Glutamatergic neuron (in vitro differentiated cells): ENCODE measurements around the gene LRRN2. TPM values are rescaled to one million over a fixed set of nuclear protein-coding genes. Genes with fewer than 3 reads are reported as not detected.

Experiments used
- DNase-seq: peaks from one replicate; pipeline ENCODE4 v3.0.0; 2022
- H3K27ac Mint-ChIP-seq: one replicate; pipeline ENCODE4 v1.8.0; 2020; ENCODE audit warnings: mild to moderate bottlenecking, mixed read lengths, inconsistent platforms; ENCODE audit not compliant: unreplicated experiment
- H3K27me3 Mint-ChIP-seq: one replicate; pipeline ENCODE4 v1.8.0; 2020; ENCODE audit warnings: mild to moderate bottlenecking, moderate library complexity, mixed read lengths, inconsistent platforms; ENCODE audit not compliant: unreplicated experiment
- H3K36me3 Mint-ChIP-seq: one replicate; pipeline ENCODE4 v1.8.0; 2020; ENCODE audit warnings: mild to moderate bottlenecking, mixed read lengths, inconsistent platforms; ENCODE audit not compliant: unreplicated experiment
- H3K4me1 Mint-ChIP-seq: one replicate; pipeline ENCODE4 v1.8.0; 2020; ENCODE audit warnings: mild to moderate bottlenecking, low read depth, mixed read lengths, inconsistent platforms; ENCODE audit not compliant: unreplicated experiment
- H3K4me3 Mint-ChIP-seq: one replicate; pipeline ENCODE4 v1.8.0; 2020; ENCODE audit warnings: mild to moderate bottlenecking, mixed read lengths, inconsistent platforms; ENCODE audit not compliant: unreplicated experiment
- H3K9me3 Mint-ChIP-seq: one replicate; pipeline ENCODE4 v1.8.0; 2020; ENCODE audit warnings: mild to moderate bottlenecking, moderate library complexity, mixed read lengths, inconsistent platforms; ENCODE audit not compliant: unreplicated experiment
- total RNA-seq: library from RNA; stranded (reverse); fragmentation: NEBNext Ultra II Directional; extraction: Animal tissue kit (Norgen Biotek cat#: 25700); gene quantifications from one replicate; pipeline ENCODE4 v1.2.1, GENCODE V29; 2021; ENCODE audit not compliant: unreplicated experiment
- TF ChIP-seq, protein P1 (sequence below): fragments of 200-600 bp; sonication (generic); IDR thresholded peaks from one replicate; pipeline ENCODE4 v1.5.0; 2021; ENCODE audit not compliant: partially characterized antibody, unreplicated experiment

The LRRN2 gene
- total RNA-seq, 1 donor from 2014 or later = 6.9 TPM

DNA sequence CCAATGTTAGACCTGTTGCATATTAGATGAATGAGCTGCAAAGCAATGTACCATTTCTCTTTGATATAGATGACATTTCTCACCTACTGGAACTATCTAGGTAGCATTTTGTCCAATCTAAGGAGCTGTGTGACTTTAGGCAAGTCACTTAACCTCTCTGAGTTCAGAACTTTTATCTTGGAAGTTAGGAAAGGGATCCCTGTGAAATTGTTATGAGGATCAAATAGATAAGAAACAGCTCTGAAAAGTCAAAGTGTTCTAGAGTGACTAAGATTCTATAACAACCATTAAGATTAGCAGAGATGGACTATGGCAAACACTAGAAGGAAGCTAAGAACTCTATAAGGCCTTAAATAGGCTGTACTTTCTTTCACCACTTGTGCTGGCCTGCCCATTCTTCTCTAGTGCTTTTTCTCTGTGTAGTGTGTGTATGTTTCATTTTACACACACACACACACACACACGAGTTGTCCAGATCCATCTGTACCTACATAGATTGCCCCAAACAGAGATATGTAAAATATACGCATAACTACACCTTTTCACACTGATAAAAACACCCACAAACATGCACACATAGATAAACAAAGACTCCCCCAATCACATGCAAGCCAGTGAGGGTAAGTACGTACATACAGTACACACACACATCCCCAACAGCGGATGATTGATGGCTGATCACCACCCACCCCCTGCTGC is 19.4 kb upstream of the LRRN2 start:
- TF ChIP-seq, protein P1, sequence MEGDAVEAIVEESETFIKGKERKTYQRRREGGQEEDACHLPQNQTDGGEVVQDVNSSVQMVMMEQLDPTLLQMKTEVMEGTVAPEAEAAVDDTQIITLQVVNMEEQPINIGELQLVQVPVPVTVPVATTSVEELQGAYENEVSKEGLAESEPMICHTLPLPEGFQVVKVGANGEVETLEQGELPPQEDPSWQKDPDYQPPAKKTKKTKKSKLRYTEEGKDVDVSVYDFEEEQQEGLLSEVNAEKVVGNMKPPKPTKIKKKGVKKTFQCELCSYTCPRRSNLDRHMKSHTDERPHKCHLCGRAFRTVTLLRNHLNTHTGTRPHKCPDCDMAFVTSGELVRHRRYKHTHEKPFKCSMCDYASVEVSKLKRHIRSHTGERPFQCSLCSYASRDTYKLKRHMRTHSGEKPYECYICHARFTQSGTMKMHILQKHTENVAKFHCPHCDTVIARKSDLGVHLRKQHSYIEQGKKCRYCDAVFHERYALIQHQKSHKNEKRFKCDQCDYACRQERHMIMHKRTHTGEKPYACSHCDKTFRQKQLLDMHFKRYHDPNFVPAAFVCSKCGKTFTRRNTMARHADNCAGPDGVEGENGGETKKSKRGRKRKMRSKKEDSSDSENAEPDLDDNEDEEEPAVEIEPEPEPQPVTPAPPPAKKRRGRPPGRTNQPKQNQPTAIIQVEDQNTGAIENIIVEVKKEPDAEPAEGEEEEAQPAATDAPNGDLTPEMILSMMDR = no peak
- peaks cover 6% of the 10 kb centered on the region for H3K27me3 Mint-ChIP-seq
- H3K4me1 Mint-ChIP-seq = peaks cover 10% of the 10 kb centered on the region
- DNase-seq = no peak
- H3K36me3 Mint-ChIP-seq = peaks cover 4% of the 10 kb centered on the region
- no peak overlapping the region for H3K27ac Mint-ChIP-seq
- H3K4me3 Mint-ChIP-seq = no peak overlapping the region
- no peaks in the 10 kb centered on the region for H3K9me3 Mint-ChIP-seq

DNA sequence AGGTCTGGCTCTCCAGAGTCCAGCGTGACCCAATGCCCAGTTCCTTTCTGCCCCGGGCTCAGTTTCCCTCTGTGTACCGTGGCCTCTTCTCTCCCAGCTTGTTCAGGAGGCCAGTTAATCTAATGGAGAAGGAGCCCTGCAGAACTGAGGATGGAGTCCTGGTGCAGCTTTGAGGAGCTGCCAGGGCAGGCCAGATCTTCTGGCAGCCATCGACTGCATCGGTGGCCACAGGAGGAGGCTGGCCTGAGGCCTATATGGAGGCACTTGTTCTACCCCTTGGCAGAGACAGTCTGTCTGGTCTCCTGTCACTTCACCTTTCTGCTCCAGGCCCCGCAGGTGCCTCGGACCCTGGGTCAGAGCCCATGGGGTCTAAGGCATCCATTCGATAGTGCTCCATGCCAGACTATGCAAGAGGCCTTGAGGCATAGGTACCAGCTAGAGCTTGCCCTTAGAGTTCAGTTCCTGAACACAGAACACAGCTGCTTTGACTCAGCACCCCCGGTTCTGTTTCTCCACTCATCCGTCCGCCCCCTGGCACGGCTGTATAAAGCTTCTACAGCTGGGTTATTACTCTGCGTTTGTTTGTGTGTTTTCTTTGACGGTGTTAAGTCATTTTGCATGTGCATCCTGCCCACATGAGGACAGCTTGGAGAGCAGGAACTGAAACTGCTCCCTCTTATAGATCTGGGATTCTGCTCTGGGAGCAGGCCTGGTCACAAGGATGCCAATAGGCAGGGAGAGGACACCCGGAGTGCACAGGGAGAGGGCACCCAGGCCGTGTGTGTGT is 18.5 kb upstream of the LRRN2 start:
- DNase-seq = no peak
- peaks cover 3% of the 10 kb centered on the region for H3K4me1 Mint-ChIP-seq
- TF ChIP-seq, protein P1 = no peak
- no peak overlapping the region for H3K27ac Mint-ChIP-seq
- peaks cover 6% of the 10 kb centered on the region for H3K27me3 Mint-ChIP-seq
- H3K4me3 Mint-ChIP-seq = no peak overlapping the region
- H3K9me3 Mint-ChIP-seq = no peaks in the 10 kb centered on the region
- peaks cover 4% of the 10 kb centered on the region for H3K36me3 Mint-ChIP-seq

DNA sequence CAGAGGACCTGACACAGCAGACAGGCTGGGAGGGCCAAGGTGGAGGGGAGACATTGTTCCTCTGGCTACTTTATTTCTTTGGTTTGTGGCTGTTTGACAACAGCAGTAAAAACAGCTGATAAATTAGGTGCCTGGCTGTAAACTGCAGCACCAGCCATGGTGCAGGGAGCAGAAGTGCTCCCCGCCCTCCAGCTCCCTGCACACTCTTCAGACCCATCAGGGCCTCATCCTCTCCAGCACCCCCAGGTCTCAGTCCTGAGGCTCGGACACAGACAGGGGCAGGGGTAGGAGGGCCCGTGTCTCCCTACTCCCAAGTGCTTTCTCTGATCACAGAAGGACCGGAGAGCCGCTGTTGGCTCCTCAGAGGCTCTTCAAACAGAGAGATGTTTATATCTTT is 17.7 kb upstream of the LRRN2 start:
- Mint-ChIP-seq H3K27ac (no peak overlapping the region), H3K27me3 (peaks cover 6% of the 10 kb centered on the region), H3K4me1 (no peaks in the 10 kb centered on the region), H3K4me3 (no peak overlapping the region), H3K36me3 (peaks cover 4% of the 10 kb centered on the region), H3K9me3 (no peaks in the 10 kb centered on the region)
- TF ChIP-seq, protein P1 = no peak
- DNase-seq = no peak

DNA sequence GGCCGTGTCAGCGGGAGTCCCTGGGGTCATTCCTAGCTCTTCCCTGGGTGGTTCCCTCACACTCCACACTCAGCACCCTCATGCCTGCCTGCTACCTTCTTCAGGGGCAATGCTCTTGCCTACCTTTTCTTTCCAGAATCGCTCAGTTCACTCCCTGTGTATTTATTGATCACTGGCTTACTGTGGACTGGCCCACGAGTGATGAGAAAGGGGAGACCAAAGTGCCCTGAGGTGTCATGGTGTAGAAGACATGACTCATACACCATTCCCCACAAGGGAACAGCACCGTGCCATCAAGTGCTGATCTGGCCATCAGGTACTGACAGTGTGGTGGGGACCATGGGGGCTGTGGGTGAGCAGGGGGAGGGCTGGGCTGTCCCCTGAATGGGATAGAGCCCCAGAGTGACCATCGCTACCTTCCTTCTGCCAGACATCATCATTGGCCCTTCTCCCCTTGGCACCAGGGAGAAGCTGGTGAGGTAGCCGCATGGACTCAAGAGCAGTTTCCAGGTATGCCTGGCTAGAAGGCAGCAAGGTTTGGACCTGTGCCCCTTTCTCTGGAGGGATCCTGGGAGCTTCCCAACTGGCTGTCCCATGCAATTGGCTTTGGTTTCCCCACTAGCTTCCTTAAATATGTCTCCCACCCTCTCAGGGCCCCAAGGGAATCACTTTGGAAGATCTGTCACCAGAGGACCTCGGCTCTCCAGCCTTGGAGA is 17.2 kb upstream of the LRRN2 start:
- DNase-seq = no peak
- H3K27ac Mint-ChIP-seq = no peak overlapping the region
- peaks cover 6% of the 10 kb centered on the region for H3K27me3 Mint-ChIP-seq
- H3K4me1 Mint-ChIP-seq = no peaks in the 10 kb centered on the region
- H3K4me3 Mint-ChIP-seq = no peak overlapping the region
- H3K36me3 Mint-ChIP-seq = peaks cover 4% of the 10 kb centered on the region
- TF ChIP-seq, protein P1 = no peak
- H3K9me3 Mint-ChIP-seq = no peaks in the 10 kb centered on the region

DNA sequence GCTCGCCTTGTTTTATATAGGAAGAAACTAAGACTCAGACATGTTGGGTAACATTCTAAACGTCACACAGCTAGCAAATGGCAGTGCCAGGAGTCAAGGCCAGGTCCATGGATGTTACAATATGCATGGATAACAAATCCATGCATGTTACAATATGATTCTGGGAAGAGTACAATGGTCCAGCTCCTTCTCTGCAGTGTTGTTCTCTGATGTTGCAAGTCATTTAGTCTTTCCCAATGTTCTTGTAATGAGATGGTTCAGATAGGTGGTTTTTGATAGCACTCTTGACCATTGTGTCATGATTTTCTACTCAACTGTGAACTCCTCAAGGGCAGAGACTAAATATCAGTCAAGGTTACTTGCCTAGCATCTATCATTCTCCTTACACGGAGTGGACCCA is 15.7 kb upstream of the LRRN2 start:
- peaks cover 4% of the 10 kb centered on the region for H3K36me3 Mint-ChIP-seq
- H3K27ac Mint-ChIP-seq = no peak overlapping the region
- DNase-seq = no peak
- H3K4me1 Mint-ChIP-seq = peaks cover 2% of the 10 kb centered on the region
- TF ChIP-seq, protein P1 = no peak
- H3K4me3 Mint-ChIP-seq = no peak overlapping the region
- H3K9me3 Mint-ChIP-seq = no peaks in the 10 kb centered on the region
- peaks cover 5% of the 10 kb centered on the region for H3K27me3 Mint-ChIP-seq
